MM.1S (cell line): ENCODE results near the gene MICU2.

Experiments
- DNase-seq: peaks from one replicate; pipeline ENCODE4 v3.0.0-alpha.2; 2015
- H2AFZ ChIP-seq: fragments of 300-600 bp; sonication (generic); 2 replicates; pipeline ENCODE4 v1.6.0; 2016; ENCODE audit warnings: antibody characterized with exemption, low read length
- H3F3A ChIP-seq: fragments of 300-600 bp; sonication (generic); 2 replicates; pipeline ENCODE4 v1.6.1; 2016; ENCODE audit warnings: mild to moderate bottlenecking, antibody characterized with exemption, low read length, moderate library complexity, mixed read lengths; ENCODE audit not compliant: insufficient read depth
- H3K27ac ChIP-seq: fragments of 300-600 bp; sonication (generic); 2 replicates; pipeline ENCODE4 v1.5.1; 2016; ENCODE audit warnings: mild to moderate bottlenecking, low read length
- H3K27me3 ChIP-seq: fragments of 300-600 bp; sonication (generic); replicated peaks from 2 replicates; pipeline ENCODE4 v1.6.0; 2016; ENCODE audit warnings: low read length; ENCODE audit not compliant: insufficient read depth
- H3K36me3 ChIP-seq: fragments of 300-600 bp; sonication (generic); replicated peaks from 2 replicates; pipeline ENCODE4 v1.6.1; 2016; ENCODE audit warnings: mild to moderate bottlenecking, low read length, mixed read lengths; ENCODE audit not compliant: insufficient read depth
- H3K4me1 ChIP-seq: fragments of 300-600 bp; sonication (generic); 2 replicates; pipeline ENCODE4 v1.6.1; 2016; ENCODE audit warnings: low read length, mixed read lengths
- H3K4me2 ChIP-seq: fragments of 300-600 bp; sonication (generic); 2 replicates; pipeline ENCODE4 v1.6.0; 2016; ENCODE audit warnings: low read depth, low read length
- H3K4me3 ChIP-seq: fragments of 300-600 bp; sonication (generic); 2 replicates; pipeline ENCODE4 v1.5.1; 2016; ENCODE audit warnings: low read length, mixed read lengths
- H3K79me2 ChIP-seq: fragments of 300-600 bp; sonication (generic); 2 replicates; pipeline ENCODE4 v1.6.1; 2016; ENCODE audit warnings: mixed run types, low read length, mixed read lengths
- H3K9ac ChIP-seq: fragments of 300-600 bp; sonication (generic); 2 replicates; pipeline ENCODE4 v1.6.1; 2016; ENCODE audit warnings: low read length, mixed read lengths
- H3K9me2 ChIP-seq: fragments of 300-600 bp; sonication (generic); replicated peaks from 2 replicates; pipeline ENCODE4 v1.6.1; 2016; ENCODE audit warnings: mild to moderate bottlenecking, low read length, mixed read lengths; ENCODE audit not compliant: insufficient read depth
- H3K9me3 ChIP-seq: fragments of 300-600 bp; sonication (generic); replicated peaks from 2 replicates; pipeline ENCODE4 v1.6.1; 2016; ENCODE audit warnings: mild to moderate bottlenecking, low read length, mixed read lengths; ENCODE audit not compliant: insufficient read depth
- H4K20me1 ChIP-seq: fragments of 300-600 bp; sonication (generic); 2 replicates; pipeline ENCODE4 v1.6.1; 2016; ENCODE audit warnings: mild to moderate bottlenecking, low read length, moderate library complexity, mixed read lengths; ENCODE audit not compliant: insufficient read depth
- EZH2 ChIP-seq: fragments of 300-600 bp; sonication (generic); optimal IDR thresholded peaks from 2 replicates; pipeline ENCODE3; 2017; ENCODE audit warnings: low read depth, mild to moderate bottlenecking, antibody characterized with exemption, low read length, mixed read lengths
- EZH2phosphoT487 ChIP-seq: fragments of 300-600 bp; sonication (generic); IDR thresholded peaks from 2 replicates; pipeline ENCODE4 v1.6.1; 2018; ENCODE audit warnings: antibody characterized with exemption, low read length
- TF ChIP-seq, protein P1 (sequence below): fragments of 300-600 bp; sonication (generic); IDR thresholded peaks from 2 replicates; pipeline ENCODE4 v1.5.1; 2016; ENCODE audit warnings: antibody characterized with exemption, low read length, mixed read lengths

Gene MICU2

DNA sequence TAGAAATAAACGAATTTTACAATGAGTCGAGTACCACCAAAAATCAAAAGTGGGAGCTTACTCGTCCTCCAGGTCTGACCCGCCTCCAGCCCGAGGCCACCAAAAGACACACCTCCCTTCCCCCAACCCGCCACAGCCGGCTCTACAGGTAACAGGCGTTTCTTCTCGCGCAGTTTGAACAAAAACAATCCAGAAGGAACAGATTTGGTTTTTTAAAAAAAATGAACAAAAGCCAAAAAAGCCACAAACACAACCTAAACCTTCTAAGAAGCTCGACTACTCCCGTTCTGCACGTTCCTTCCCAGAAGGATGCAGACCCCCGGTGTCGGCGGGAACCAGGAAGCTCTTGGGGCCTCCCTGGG lies 145.5 kb downstream of the MICU2 start:
- Histone ChIP-seq H4K20me1 (no peaks in the 10 kb centered on the region), H2AFZ (peak overlapping the region; percentile 63), H3K9ac (peak overlapping the region; percentile 75; the same call in 1 of the 2 replicates), H3K36me3 (no peaks in the 10 kb centered on the region), H3K9me2 (no peaks in the 10 kb centered on the region), H3K9me3 (no peaks in the 10 kb centered on the region), H3F3A (no peaks in the 10 kb centered on the region), H3K4me3 (peak overlapping the region; percentile 77), H3K79me2 (peaks cover 48% of the 10 kb centered on the region), H3K27ac (peak overlapping the region; percentile 68; the same call in 1 of the 2 replicates), H3K4me1 (no peaks in the 10 kb centered on the region), H3K4me2 (peak overlapping the region; percentile 73), H3K27me3 (no peaks in the 10 kb centered on the region)
- TF ChIP-seq EZH2 (no peak), EZH2phosphoT487 (no peak)
- TF ChIP-seq, protein P1, sequence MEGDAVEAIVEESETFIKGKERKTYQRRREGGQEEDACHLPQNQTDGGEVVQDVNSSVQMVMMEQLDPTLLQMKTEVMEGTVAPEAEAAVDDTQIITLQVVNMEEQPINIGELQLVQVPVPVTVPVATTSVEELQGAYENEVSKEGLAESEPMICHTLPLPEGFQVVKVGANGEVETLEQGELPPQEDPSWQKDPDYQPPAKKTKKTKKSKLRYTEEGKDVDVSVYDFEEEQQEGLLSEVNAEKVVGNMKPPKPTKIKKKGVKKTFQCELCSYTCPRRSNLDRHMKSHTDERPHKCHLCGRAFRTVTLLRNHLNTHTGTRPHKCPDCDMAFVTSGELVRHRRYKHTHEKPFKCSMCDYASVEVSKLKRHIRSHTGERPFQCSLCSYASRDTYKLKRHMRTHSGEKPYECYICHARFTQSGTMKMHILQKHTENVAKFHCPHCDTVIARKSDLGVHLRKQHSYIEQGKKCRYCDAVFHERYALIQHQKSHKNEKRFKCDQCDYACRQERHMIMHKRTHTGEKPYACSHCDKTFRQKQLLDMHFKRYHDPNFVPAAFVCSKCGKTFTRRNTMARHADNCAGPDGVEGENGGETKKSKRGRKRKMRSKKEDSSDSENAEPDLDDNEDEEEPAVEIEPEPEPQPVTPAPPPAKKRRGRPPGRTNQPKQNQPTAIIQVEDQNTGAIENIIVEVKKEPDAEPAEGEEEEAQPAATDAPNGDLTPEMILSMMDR: no peak
- DNase-seq: peak; percentile 33

DNA sequence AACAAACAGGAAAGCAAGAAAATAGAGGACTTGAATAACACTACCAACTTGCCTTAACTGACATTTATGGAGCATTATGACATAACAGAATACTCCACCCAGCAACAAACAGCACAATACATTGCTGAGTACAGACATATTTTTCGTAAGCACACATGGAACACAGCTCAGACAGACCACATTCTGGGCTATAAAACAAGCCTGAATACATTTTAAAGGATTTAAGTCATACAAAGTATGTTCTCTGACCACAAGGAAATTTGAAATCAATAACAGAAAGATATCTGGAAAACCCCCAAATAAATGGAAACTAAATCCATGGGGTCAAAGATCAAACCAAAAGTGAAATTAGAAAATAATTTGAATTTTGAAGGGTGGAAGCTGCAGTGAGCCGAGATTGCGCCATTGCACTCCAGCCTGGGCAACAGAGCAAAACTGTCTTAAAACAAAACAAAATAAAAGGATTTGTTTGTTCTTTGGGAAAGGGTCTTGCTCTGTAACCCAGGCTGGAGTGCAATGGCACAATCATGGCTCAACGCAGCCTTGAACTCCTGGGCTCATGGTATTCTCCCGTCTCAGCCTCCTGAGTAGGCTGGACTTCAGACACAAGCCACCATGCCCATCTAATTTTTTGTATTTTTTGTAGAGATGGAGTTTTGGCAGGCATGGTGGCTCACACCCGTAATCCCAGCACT lies 150.4 kb downstream of the MICU2 start:
- Histone ChIP-seq H3K27me3 (no peaks in the 10 kb centered on the region), H3K4me3 (no peak overlapping the region), H2AFZ (no peak overlapping the region), H3K4me2 (no peak overlapping the region), H3K27ac (no peak overlapping the region), H3K9me2 (no peaks in the 10 kb centered on the region), H3K9ac (no peak overlapping the region), H3K4me1 (no peaks in the 10 kb centered on the region), H3F3A (no peaks in the 10 kb centered on the region), H3K9me3 (no peaks in the 10 kb centered on the region), H3K79me2 (peaks cover 84% of the 10 kb centered on the region), H3K36me3 (no peaks in the 10 kb centered on the region), H4K20me1 (no peaks in the 10 kb centered on the region)
- DNase-seq: no peak
- TF ChIP-seq EZH2 (no peak), EZH2phosphoT487 (no peak)
- TF ChIP-seq, protein P1: no peak

DNA sequence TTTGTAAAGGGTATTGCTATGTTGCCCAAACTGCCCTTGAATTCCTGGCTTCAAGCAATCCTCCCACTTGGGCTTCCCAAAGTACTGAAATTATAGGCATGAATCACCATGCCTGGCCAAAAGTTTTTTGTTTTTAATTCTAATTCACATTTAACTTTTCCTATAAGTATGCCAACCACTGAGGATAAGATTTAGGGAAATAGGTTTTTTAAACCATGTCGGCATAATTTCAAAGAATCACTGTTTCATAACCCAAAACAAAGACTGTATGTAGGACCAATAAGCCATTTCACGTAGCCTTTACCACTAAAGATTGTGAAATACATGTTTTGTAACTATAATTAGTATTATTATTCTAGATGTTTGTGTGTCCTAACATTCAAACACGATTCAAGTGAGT lies 153.0 kb downstream of the MICU2 start:
- no peaks in the 10 kb centered on the region for H3K9me3 ChIP-seq

More for the DNA sequence above, 153.0 kb downstream of the MICU2 start:
- no peaks in the 10 kb centered on the region for H3K36me3 ChIP-seq
- no peak overlapping the region for H3K9ac ChIP-seq
- no peak overlapping the region for H3K4me3 ChIP-seq
- H3K27me3 ChIP-seq: no peaks in the 10 kb centered on the region
- no peak overlapping the region for H3K27ac ChIP-seq
- H3K4me2 ChIP-seq: no peak overlapping the region
- H3K4me1 ChIP-seq: no peaks in the 10 kb centered on the region
- no peak for DNase-seq
- TF ChIP-seq EZH2phosphoT487 (no peak), EZH2 (no peak)
- TF ChIP-seq, protein P1: no peak
- no peaks in the 10 kb centered on the region for H3F3A ChIP-seq
- H2AFZ ChIP-seq: no peak overlapping the region
- no peaks in the 10 kb centered on the region for H3K9me2 ChIP-seq
- no peaks in the 10 kb centered on the region for H4K20me1 ChIP-seq
- peaks cover 67% of the 10 kb centered on the region for H3K79me2 ChIP-seq
